Fibroblast of peridontal ligament (primary cell): ENCODE results near the gene GUCA2B.

Source experiments
- DNase-seq: peaks from one replicate; pipeline ENCODE4 v3.0.0-alpha.2; 2010; ENCODE audit errors: extremely low read depth

Gene GUCA2B

GRCh38 chr1:42165511-42166210, 12.5 kb downstream of the GUCA2B start:
- no peak for DNase-seq

GRCh38 chr1:42167611-42168390, 14.6 kb downstream of the GUCA2B start:
- no peak for DNase-seq

DNA sequence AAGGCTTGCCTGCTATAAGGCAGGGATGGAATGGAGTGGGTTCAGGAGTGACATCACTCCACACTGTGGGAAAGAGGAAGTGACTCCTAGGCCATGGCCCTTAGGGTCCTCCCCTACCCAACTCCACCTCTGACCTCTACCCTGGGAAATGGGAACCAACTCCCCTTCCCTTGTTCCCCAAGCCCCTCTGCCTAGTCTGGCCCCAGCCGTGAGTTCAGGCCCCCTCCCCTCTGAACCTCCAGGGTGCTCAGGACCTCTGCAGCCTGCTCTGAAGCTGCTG, 15.1 kb downstream of the GUCA2B start:
- no peak for DNase-seq

DNA sequence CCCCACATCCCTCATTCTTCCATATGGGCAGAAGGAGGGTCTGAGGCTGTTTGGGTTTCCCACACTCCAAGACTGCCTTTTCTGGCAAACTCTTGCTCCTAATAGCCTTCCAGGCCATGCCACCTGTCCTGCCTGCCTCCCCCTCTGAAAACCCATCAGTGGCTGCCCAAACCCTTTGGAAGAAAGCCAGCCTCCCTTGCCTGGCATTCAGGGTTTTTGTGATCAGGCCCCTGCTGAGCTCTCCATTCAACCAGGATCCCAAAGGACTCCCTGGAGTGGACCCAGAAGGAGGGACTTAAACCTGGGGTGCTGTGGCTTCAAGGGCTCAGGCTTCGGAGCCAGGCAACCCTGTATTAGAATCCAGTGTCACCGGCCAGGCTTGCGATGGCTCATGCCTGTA, 15.6 kb downstream of the GUCA2B start:
- DNase-seq: no peak

GRCh38 chr1:42170779-42171621, 17.8 kb downstream of the GUCA2B start:
- DNase-seq: no peak

DNA sequence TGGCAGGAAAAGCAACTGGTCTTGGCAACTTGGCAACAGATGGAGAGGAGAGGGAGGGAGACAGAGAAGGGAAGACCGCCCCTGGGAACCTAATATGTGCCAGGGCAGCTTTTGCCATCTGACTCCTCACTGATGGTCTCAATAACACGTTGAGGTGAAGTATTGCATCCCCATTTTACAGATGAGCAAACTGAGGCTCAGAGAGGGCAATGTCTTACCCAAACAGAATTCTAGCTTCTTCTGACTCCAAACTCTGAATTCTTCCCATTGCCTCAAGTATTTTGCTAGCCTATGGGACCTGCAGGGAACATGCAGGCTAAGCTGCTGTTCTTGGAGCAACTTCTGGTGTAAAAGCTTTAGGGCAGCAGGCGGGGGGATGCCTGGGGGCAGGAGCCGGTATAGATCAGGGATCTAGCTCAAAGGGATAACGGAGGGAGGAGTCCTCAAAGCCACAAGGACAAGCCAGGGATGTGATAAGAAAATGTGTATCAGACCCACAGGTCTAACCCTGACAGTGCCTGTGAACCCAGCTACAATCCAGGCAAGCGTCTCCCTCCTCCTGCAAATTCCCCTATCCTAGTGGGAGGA, 18.6 kb downstream of the GUCA2B start:
- DNase-seq: no peak

GRCh38 chr1:42172381-42173133, 19.3 kb downstream of the GUCA2B start:
- no peak for DNase-seq

DNA sequence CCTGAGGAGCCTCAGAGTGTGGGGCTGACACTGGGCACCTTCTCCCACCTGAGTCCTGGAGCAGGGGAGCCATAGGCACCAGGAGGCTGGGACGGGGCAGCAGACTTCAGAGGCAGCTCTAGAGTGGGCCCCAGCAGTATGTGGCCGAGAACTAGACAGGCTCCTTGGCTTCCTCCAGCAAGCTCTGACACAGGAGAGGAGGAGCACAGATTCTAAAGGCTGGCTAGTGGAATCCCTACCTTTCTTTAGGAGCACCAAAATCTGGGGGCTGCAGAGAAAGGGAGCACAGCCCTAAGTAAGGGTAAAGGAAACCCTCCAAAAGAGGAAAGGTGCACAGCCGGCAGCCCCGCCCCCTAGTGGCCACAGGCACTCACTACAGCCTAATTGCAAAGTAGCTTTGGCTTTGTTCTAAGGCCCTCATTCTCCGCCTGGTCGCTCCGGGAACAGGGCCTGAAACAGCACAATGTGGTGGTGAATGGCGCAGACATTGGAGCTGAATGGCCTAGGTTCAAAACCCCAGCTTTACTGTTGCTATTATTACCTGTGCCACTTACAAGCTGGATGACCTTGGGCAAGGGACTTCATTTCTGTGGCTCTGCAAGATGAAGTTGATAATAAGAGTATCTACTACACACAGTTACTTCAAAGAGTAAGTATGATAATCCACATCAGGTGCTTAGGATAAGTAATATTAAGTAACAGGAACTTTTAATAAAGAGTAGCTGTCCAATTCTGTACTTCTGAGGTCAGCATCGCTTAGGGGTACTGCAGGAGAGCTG, 20.1 kb downstream of the GUCA2B start:
- DNase-seq: peak; percentile 39

DNA sequence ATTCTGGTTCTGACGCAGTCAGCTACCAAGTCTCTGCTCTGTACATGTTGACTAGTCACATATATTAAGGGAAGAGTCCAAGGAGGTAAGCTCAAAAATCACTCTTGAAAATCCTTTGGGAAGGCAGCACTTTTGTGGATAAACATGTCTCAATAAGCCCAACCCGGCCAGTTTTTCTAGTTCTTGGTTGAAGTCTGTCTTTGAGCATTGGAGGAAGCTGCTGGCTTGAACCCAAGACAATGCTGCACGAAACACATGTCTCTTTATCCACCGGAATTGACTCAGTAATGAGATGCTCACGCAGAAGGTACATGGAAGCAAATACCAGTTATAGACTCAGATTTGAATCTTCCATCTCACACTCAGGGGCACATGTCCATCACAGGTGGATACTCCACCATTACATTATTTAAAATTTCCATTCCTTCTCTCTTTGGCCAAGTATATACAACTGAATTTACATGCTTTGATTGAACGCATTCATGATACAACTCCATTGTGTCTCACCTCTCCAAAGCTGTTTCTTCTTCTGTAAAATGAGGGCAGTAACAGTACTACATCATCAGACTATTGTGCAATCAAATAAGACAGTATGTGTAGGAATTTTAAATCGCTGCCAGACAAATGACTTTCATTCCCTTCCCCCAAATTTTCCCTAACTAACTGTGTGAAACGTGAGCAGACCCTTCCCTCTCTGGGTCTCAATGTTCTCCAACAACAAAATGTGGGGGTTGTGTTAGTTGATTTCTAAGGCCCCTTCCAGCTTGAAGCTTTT, 20.9 kb downstream of the GUCA2B start:
- peak; percentile 26 for DNase-seq

GRCh38 chr1:42175314-42176054, 22.3 kb downstream of the GUCA2B start:
- no peak for DNase-seq

DNA sequence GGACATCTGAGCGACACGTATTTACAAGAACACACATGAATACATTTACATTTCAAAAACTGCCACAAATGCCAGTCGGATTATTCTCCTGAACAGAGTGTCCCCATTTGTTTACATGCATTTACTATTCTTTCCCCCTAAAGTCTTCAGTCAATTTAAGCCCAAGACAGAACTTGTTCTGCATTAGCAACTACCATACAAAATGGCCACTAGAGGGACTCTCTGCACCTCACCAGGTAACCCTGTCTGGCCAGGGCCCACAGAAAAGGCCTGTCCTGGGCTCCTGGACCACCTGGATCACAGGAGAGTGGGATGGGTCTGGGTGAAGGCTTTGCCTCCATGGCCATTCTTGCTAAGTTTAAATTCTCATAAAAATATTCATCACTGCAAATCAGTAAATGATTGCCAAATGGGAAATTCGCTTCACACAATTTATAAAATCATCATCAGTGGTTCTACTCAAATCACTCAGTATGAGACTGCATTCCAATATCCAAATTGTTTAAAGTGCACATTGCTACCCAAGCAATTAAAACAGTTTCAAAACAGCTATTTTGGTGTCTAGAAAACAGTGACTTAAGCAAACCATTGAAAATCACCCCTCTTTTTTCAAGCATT, 23.8 kb downstream of the GUCA2B start:
- peak; percentile 48 for DNase-seq

GRCh38 chr1:42177541-42177981, 24.4 kb downstream of the GUCA2B start:
- peak; percentile 84 for DNase-seq

DNA sequence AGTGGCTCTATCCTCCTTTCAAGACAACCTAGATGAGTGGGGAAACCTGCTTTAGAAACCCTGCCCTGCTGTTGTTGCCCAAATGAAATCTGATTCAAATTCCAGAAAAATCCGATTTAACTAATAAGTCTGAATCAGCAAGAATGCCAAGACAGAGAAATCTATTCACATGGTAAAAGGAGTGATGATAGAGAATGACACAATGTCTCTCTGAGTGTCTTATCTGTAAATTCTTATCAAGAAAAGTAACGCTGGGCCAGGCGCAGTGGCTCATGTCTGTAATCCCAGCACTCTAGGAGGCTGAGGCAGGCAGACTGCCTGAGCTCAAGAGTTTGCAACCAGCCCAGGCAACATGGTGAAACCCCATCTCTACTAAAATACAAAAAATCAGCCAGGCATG, 25.0 kb downstream of the GUCA2B start:
- no peak for DNase-seq

DNA sequence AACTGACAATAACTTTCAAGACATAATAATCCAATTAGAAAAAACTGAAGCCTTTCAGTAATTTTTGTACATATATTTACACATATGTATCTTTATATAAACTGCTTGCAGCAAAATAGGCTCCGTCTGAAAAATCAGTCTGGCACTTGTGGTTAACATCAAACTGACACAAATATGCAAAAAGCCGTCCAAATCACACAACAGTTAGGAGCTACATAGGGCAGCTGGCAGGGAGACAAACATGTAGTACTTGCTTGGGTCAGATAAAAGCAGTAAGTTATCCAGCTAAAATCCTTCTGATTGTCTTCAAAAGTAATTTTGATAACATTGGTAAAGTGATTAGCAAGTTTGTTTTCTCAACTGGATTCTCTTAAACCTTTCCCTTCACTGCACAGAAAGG, 26.1 kb downstream of the GUCA2B start:
- peak; percentile 83 for DNase-seq

DNA sequence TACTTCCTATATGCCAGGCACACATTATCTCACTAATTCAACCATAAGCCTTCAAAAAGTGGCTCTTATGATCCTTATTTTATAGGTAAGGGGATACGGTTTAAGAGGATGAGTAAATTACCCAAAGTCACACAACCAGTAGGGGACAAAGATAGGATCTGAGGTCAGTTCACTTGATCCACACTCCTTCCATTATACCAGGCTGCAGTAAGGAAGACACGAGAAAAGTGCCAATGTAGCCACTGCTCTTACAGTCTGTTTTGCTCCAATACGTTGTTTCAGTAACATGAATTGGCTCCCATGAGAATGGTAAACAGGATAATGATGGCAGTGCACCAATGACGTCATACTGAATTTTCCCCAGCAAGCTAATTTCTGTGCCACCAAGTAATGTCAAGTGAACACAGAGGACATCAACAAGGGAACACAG, 26.7 kb downstream of the GUCA2B start:
- peak; percentile 28 for DNase-seq

GRCh38 chr1:42181687-42182086, 28.5 kb downstream of the GUCA2B start:
- no peak for DNase-seq

- DNase-seq: no peak
Measured at GRCh38 chr1:42183210-42183956, 30.2 kb downstream of the GUCA2B start.

DNA sequence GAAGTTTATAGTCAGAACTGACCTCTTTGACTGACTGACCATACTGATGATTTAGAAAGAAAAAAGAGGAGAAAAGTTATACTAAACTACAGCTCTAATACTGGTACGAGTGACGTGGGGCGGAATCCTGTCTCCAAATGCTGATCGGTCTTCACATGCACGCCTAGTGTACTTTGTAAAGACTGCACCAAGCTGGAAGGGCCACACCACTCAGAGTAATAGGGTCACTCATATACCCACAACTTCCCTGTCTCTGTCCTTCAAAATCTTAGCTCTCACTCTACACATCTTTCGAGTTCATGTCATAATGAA, 30.7 kb downstream of the GUCA2B start:
- DNase-seq: no peak
